GM12878 (cell line): ENCODE data around the gene CLK1. TPM values are rescaled to one million over a fixed set of nuclear protein-coding genes. Genes with fewer than 3 reads are reported as not detected.

Experiments used
- ASH2L ChIP-seq: fragments of 300-600, 200-600 bp; sonication (generic); IDR thresholded peaks from 2 replicates; pipeline ENCODE4 v1.6.1; 2017; ENCODE audit warnings: low read depth, mild to moderate bottlenecking, borderline replicate concordance
- BACH1 ChIP-seq: fragments of 450-650 bp; IDR thresholded peaks from 2 replicates; pipeline ENCODE4 v1.6.1; 2017; ENCODE audit warnings: mild to moderate bottlenecking, borderline replicate concordance
- BCL3 ChIP-seq: IDR thresholded peaks from 2 replicates; pipeline ENCODE4 v1.6.1; 2011; ENCODE audit warnings: borderline replicate concordance, low read depth, mild to moderate bottlenecking, moderate library complexity, low read length; ENCODE audit not compliant: insufficient read depth, poor library complexity, severe bottlenecking
- BHLHE40 ChIP-seq, 2 experiments: fragments of 450-650 bp in 1 of 2; IDR thresholded peaks; 2 replicates each; pipeline ENCODE4 v1.6.1; 2011 to 2017; ENCODE audit warnings: low read depth in 2 of 2, borderline replicate concordance in 1 of 2, improper control_type of control experiment in 1 of 2, low read length in 1 of 2, mild to moderate bottlenecking in 1 of 2
- CREB1 ChIP-seq: IDR thresholded peaks from 2 replicates; pipeline ENCODE4 v1.6.1; 2012; ENCODE audit warnings: low read depth, mild to moderate bottlenecking, inconsistent platforms
- CREM ChIP-seq: IDR thresholded peaks from 2 replicates; pipeline ENCODE4 v1.6.1; 2014; ENCODE audit warnings: antibody characterized with exemption, low read depth
- IKZF2 ChIP-seq, 2 experiments: fragments of 450-650 bp; IDR thresholded peaks; 2 replicates each; pipeline ENCODE4 v1.6.1; 2017; ENCODE audit warnings: mild to moderate bottlenecking in 2 of 2, moderate library complexity in 2 of 2
- IRF5 ChIP-seq: fragments of 450-650 bp; IDR thresholded peaks from 2 replicates; pipeline ENCODE4 v1.6.1; 2017; ENCODE audit warnings: borderline replicate concordance
- KDM1A ChIP-seq: fragments of 200-600 bp; sonication (generic); IDR thresholded peaks from 2 replicates; pipeline ENCODE4 v1.6.1; 2016; ENCODE audit warnings: borderline replicate concordance
- NFXL1 ChIP-seq: fragments of 450-650 bp; IDR thresholded peaks from 2 replicates; pipeline ENCODE4 v1.6.1; 2017; ENCODE audit warnings: antibody characterized with exemption, mild to moderate bottlenecking, borderline replicate concordance
- NKRF ChIP-seq: fragments of 450-650 bp; conservative IDR thresholded peaks from 2 replicates; pipeline ENCODE4 v1.6.1; 2017; ENCODE audit warnings: mild to moderate bottlenecking, moderate library complexity
- POLR2A ChIP-seq: IDR thresholded peaks from 2 replicates; pipeline ENCODE4 v1.6.1; 2011; ENCODE audit warnings: low read depth, mild to moderate bottlenecking, low read length
- POLR2AphosphoS2 ChIP-seq: IDR thresholded peaks from 2 replicates; pipeline ENCODE4 v1.6.1; 2011; ENCODE audit warnings: low read depth, mild to moderate bottlenecking, low read length, improper control_type of control experiment, moderate library complexity
- RAD21 ChIP-seq: IDR thresholded peaks from 2 replicates; pipeline ENCODE4 v1.6.1; 2011; ENCODE audit warnings: mild to moderate bottlenecking, low read depth, low read length, moderate library complexity; ENCODE audit not compliant: insufficient read depth
- TARDBP ChIP-seq: IDR thresholded peaks from 2 replicates; pipeline ENCODE4 v1.6.1; 2016; ENCODE audit warnings: borderline replicate concordance
- ZBED1 ChIP-seq: IDR thresholded peaks from 2 replicates; pipeline ENCODE4 v1.6.1; 2016; ENCODE audit warnings: borderline replicate concordance
- ZNF217 ChIP-seq: fragments of 450-650 bp; IDR thresholded peaks from 2 replicates; pipeline ENCODE4 v1.6.1; 2017; ENCODE audit warnings: antibody characterized with exemption, mild to moderate bottlenecking
- ZNF592 ChIP-seq: fragments of 450-650 bp; IDR thresholded peaks from 2 replicates; pipeline ENCODE4 v1.6.1; 2017; ENCODE audit warnings: mild to moderate bottlenecking, moderate library complexity
- ZNF687 ChIP-seq: fragments of 450-650 bp; IDR thresholded peaks from 2 replicates; pipeline ENCODE4 v1.6.1; 2017; ENCODE audit warnings: mild to moderate bottlenecking, moderate library complexity
- polyA plus RNA-seq, 11 experiments: library from polyadenylated mRNA; depleted of rRNA in 4 of 11; unstranded in 6 of 11; stranded (reverse) in 5 of 11; fragments of >200 nt; fragmentation: Nextera tagmentation in 4 of 11; fragmentation: Illumina TruSeq in 1 of 11; extraction: Ambion mirVana in 4 of 11; extraction: Trizol in 1 of 11; gene quantifications; 1 replicate in 1 of 11; 2 replicates in 10 of 11; pipeline versions ENCODE4 v1.2.1 to v1.2.3, GENCODE V29; 2011 to 2016; ENCODE audit warnings: inconsistent platforms in 2 of 11, missing spikeins in 2 of 11, low read depth in 1 of 11
- total RNA-seq, 4 experiments: library from RNA; depleted of rRNA in 3 of 4; stranded (reverse); fragments of >200 nt in 3 of 4; fragmentation: Illumina TruSeq in 1 of 4; extraction: Trizol in 1 of 4; gene quantifications; 2 replicates each; pipeline versions ENCODE4 v1.2.1 to v1.2.3, GENCODE V29; 2013 to 2021

The CLK1 gene
- total and polyA plus RNA-seq, 10 of the 15 experiments (the other 5 are each of a cell fraction or from before 2014, with no cell fraction given) = 61.2 to 221 (median 80.1) TPM

GRCh38 chr2:200863782-200864175 is 679 bp downstream of the CLK1 start (continued):
- no peak for TF ChIP-seq ZNF687
- no peak for TF ChIP-seq ZNF592
- no peak for TF ChIP-seq IKZF2 (IDR thresholded peaks at IDR 0.05)
- TF ChIP-seq POLR2AphosphoS2 = no peak
- no peak for TF ChIP-seq BCL3
- TF ChIP-seq CREB1 = no peak
- no peak for TF ChIP-seq POLR2A
- TF ChIP-seq NKRF = no peak
- no peak for TF ChIP-seq ASH2L
- TF ChIP-seq BACH1 = 0 out of 2 replicates have a peak, but pooled peaks have one; percentile 13
- TF ChIP-seq ZNF217 = no peak
- TF ChIP-seq RAD21 = no peak
- no peak for TF ChIP-seq NFXL1
- TF ChIP-seq KDM1A = no peak
- no peak; a peak in 1 of 4 replicates for TF ChIP-seq BHLHE40 (IDR thresholded peaks at IDR 0.05; ENCODE audit: borderline replicate concordance in 1 of 2, low read depth in 2 of 2, low read length in 1 of 2)
- TF ChIP-seq TARDBP = no peak
- no peak for TF ChIP-seq IRF5
- TF ChIP-seq CREM = no peak
- TF ChIP-seq ZBED1 = no peak
